Glomerular visceral epithelial cell (primary cell): ENCODE data around the gene NOP56.
"Not testable (repeated sequence)": the region's sequence is repeated elsewhere in the genome, so short reads cannot be mapped to it uniquely, and the experiment has no call there.

Experiments
- DNase-seq: peaks from one replicate; pipeline ENCODE4 v3.0.0-alpha.2; 2016; ENCODE audit errors: extremely low spot score

The NOP56 gene

GRCh38 chr20:2643708-2644107, 8.7 kb upstream of the NOP56 start:
- DNase-seq, result no peak

- no peak for DNase-seq
Observed at GRCh38 chr20:2652724-2653555, 508 bp downstream of the NOP56 start.

GRCh38 chr20:2653556-2654383, 1.3 kb downstream of the NOP56 start:
- DNase-seq, result no peak

- no peak for DNase-seq
Observed at GRCh38 chr20:2654384-2654822, 2.0 kb downstream of the NOP56 start.

- DNase-seq, result no peak
Observed at GRCh38 chr20:2654831-2655230, 2.4 kb downstream of the NOP56 start.

- no peak for DNase-seq
Observed at GRCh38 chr20:2655331-2656116, 3.1 kb downstream of the NOP56 start.

GRCh38 chr20:2656471-2657117, 4.2 kb downstream of the NOP56 start:
- DNase-seq, result no peak

GRCh38 chr20:2657241-2657640, 4.8 kb downstream of the NOP56 start:
- no peak for DNase-seq

- DNase-seq, result no peak
Observed at GRCh38 chr20:2657674-2658073, 5.2 kb downstream of the NOP56 start.

GRCh38 chr20:2658414-2659354, 6.3 kb downstream of the NOP56 start:
- peak; percentile 30 for DNase-seq

- no peak for DNase-seq
Observed at GRCh38 chr20:2659547-2659946, 7.1 kb downstream of the NOP56 start.

GRCh38 chr20:2663364-2663886, 11.0 kb downstream of the NOP56 start:
- no peak for DNase-seq

GRCh38 chr20:2663887-2664719, 11.7 kb downstream of the NOP56 start, which contains the start of gene IDH3B:
IDH3B (minus strand) TSS chr20:2664216; CDS start chr20:2664188, 28 bp downstream.
- DNase-seq, result peak; percentile 93

GRCh38 chr20:2671977-2672376, 19.5 kb downstream of the NOP56 start:
- no peak for DNase-seq

GRCh38 chr20:2672446-2672845, 20.0 kb downstream of the NOP56 start:
- DNase-seq, result no peak

- no peak for DNase-seq
Observed at GRCh38 chr20:2673453-2673852, 21.0 kb downstream of the NOP56 start.

GRCh38 chr20:2680046-2680445, 27.6 kb downstream of the NOP56 start:
- no peak for DNase-seq

GRCh38 chr20:2682040-2682439, 29.6 kb downstream of the NOP56 start:
- not testable (repeated sequence) for DNase-seq

- DNase-seq, result not testable (repeated sequence)
Observed at GRCh38 chr20:2684817-2685216, 32.4 kb downstream of the NOP56 start.
